LHCN-M2 (cell line): Measurements from ENCODE around the gene ELMO3. TPM values are rescaled to one million over a fixed set of nuclear protein-coding genes. Genes with fewer than 3 reads are reported as not detected.
A peak's percentile ranks its signal among the peaks of the same experiment; 100 is the strongest.

Experiments used
- DNase-seq: peaks from one replicate; pipeline ENCODE4 v3.0.0-alpha.2; 2012; ENCODE audit warnings: low read depth
- total RNA-seq: library from RNA; depleted of rRNA; stranded (reverse); fragments of >200 nt; gene quantifications from 2 replicates; pipeline ENCODE4 v1.2.3, GENCODE V29; 2014

The ELMO3 gene
- total RNA-seq, 1 experiment from 2014 or later: 1.8 TPM

DNA sequence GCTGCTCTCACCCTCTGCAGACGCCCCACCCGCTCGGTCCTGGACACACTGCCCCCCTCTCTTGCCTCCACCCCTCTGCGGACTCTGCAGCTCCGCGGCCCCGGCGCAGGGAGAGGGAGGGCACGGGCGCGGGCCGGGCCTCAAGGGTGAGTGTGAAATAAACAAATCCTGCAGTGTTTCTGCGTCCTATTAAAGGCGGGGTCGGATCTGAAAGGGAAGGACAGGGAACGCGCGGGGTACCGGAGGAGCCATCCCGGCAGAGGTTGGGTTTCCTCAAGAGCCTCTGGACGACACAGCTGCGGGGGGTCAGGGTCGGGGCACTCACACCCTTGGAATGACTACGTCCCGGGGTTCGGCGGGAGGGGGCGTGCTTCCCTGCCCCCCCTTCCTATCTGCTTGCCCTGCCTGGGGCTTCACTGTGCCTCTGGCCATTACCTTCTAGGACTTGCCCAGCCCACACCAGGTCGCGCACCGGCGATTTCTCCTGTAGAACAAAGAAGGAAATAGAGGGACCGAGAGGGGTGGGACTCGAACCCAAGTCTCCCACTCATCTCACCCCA lies 34.9 kb upstream of the ELMO3 start:
- no peak for DNase-seq

DNA sequence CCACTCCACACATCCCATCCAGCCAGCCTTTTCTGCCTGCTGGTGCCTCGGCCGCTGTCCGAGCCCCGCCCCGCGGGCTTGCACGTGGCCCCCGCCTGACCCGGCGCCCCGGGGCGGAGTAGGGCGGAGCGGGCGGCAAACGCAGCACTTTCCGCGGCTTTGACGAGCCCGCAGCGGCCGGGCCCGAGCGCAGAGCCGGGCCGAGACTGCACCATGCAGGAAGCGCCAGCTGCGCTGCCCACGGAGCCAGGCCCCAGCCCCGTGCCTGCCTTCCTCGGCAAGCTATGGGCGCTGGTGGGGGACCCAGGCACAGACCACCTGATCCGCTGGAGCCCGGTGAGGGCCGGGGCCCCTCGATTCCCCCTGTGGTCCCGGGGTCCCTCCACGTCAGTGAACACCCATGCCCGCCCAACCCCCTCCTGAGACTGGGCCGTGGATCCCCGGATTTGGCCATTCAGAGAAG lies 34.3 kb upstream of the ELMO3 start, which contains the start of gene HSF4:
HSF4 (plus strand) TSS at position 147 of the 463 bp plus-strand sequence; CDS start at position 214, 67 bp downstream.
- DNase-seq: no peak

DNA sequence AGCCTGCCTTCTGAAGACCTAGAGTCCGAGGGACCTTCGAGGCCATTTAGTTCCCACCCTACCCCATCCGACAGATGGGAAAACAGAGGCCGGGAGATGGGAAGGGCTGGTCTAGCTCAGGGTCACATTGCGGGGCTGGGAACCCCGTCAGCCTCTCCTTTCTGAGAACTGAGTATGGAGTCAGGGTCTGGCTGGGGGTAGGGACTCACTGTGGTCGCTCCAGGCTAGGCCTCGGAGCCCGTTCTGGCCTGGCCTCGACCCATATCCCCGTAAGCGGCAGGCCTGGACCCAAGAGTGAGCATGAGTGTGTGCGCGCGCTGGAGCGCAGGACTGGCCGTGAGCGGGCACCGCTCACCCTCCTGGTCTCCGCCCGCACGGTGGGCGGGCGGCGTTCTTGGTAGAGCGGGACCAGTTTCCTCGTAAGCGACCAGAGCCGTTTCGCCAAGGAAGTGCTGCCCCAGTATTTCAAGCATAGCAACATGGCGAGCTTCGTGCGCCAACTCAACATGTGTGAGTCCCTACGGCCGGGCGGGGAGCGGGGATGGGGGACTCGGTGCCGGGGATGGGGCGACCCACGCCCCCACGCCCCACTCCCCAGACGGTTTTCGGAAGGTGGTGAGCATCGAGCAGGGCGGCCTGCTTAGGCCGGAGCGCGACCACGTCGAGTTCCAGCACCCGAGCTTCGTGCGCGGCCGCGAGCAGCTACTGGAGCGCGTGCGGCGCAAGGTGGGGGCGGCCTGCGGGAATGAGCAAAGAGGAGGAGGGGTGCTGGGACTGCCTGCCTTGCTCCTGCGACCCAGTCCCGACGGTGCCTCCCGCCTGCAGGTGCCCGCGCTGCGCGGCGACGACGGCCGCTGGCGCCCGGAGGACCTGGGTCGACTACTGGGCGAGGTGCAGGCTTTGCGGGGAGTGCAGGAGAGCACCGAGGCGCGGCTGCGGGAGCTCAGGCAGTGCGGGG lies 33.5 kb upstream of the ELMO3 start:
- no peak for DNase-seq

DNA sequence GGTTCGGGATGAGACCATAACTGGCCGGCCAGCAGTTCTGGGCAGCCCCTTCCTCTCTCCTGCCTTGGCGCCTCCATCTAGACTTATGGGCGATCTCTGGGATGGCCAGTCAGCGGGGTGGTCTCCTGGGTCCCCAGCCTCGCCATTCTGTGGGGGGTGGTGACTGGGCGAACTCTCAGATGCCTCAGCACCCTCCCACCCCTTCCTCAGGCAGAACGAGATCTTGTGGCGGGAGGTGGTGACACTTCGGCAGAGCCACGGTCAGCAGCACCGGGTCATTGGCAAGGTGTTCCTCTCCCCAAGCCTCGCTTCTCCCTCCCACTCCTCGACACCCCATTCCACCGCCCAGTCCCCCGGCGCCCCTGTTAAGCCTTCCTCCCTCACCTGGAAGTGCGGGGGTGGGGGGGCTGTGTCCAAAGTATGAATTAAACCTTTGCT lies 32.8 kb upstream of the ELMO3 start:
- no peak for DNase-seq

- no peak for DNase-seq
These were observed 32.2 kb upstream of the ELMO3 start for GRCh38 chr16:67166598-67167168.

- no peak for DNase-seq
These were observed 31.3 kb upstream of the ELMO3 start for GRCh38 chr16:67167588-67167987.

DNA sequence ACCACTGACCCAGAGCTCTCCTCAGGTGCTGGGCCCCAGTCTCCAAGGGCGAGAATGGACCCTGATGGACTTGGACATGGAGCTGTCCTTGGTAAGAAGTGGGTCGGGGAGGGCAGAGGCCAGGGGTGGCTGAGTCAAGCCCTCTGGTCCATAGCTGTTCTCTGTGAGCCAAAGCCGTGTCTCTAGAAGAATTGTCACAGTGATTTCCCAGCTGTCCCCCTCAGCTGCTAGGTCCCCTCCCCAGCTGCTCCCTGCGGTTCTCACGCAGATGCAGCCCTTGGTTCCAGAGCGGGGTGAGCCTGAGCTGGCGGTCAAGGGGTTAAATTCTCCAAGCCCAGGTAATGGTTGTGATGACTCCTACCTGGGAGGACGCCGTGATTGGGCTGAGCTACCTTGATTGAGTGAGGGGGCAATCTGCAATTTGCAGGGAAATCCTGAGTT lies 29.9 kb upstream of the ELMO3 start:
- no peak for DNase-seq

GRCh38 chr16:67169642-67170167 lies 29.2 kb upstream of the ELMO3 start:
- DNase-seq: no peak

DNA sequence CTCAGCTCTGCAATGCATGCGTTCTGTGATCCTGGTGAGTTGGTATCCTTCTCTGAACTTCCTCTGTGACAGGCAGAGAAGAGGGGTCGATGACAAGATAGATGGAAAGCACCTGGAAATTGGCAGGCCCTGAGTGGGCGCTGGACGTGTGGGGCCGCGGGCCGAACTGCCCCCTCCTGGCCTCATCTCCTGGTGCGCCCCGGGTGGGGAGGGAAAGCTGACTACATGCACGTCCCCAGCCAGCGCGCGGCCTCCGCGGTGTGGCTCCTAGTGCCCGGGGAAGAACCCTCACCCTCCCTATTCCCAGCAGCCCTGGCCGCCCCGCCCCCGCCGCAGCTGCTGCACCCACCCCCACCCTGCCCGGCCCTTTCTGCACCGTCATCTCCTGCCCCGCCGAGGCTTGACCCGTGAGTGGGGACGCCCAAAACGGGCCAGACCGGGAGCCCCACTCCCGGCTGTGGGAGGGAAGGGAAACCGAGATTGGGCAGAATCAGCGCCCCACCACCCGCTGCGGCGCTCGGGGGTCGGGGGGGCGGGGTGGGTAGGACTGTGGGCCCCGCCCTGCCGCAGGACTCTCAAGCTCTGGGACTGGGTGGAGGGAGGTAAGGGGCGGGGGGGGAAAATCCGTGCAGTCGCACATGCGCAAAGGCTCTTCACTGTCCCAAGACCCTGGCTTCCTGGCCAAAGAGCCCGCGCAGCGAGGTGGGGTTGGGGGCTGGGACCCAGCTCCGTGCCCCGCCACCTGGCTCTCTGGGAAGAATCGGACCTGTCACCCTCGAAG lies 28.6 kb upstream of the ELMO3 start, which contains the start of gene NOL3:
NOL3 (plus strand) TSS at position 371 of the 781 bp plus-strand sequence.
- DNase-seq: peak; percentile 93

DNA sequence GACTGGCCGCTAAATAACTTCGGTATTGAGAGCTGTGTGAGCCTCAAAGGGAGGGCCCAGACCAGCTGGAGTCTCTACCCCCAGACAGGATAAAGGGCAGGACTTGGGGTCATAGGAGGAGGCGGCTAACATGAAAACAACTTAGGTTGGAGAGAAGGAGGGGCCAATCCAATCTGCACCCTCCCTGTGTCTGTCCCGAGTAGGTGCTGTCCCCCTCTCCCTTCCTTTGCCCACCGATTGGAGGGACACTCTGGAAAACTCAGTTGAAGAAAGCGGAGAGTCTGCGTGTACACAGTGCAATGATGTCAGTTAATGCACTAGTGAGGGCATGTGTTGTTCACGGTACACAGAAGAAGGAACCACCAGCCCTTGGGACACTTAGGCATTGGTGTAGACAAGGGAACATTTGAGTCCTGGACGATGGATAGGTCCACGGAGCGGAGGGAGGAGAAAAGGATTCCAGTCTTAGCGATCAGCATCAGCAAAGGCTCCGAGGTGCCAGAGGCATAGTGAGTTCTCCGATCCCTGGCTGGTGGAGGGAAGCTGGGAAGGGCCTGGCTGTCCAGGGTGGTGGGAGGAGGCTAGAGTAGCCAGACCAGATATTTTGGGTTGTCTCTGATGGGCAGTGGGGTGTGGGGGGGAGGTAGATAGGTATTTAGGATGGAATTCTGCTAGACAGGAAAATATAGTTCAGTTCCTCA lies 27.8 kb upstream of the ELMO3 start:
- no peak for DNase-seq

DNA sequence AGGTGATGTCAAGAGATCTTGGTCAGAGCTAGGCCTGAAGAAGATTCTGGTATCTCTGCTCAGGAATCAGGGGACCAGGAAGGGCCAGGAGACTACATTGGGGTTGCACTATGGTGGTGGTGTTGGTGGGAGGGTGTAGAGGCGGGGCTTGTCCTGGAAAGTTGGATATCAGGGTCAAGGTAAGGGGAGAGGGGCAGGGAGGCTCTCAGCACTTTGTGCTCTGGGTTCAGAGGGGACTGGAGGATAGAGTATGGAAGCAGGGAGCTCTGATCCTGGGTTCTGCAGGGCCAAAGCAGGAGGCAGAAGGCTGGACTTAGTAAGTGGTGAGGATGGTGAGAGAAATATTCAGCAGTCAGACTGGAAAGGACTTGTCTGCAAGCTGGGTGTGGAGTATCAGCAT lies 25.6 kb upstream of the ELMO3 start:
- DNase-seq: no peak

GRCh38 chr16:67173808-67174705 lies 24.9 kb upstream of the ELMO3 start:
- DNase-seq: peak; percentile 93

- DNase-seq: no peak
These were observed 24.2 kb upstream of the ELMO3 start for GRCh38 chr16:67174706-67175231.

GRCh38 chr16:67176662-67177061 lies 22.3 kb upstream of the ELMO3 start:
- no peak for DNase-seq

GRCh38 chr16:67177743-67178699 lies 20.9 kb upstream of the ELMO3 start:
- no peak for DNase-seq

- DNase-seq: no peak
These were observed 19.4 kb upstream of the ELMO3 start for GRCh38 chr16:67179421-67180080.

DNA sequence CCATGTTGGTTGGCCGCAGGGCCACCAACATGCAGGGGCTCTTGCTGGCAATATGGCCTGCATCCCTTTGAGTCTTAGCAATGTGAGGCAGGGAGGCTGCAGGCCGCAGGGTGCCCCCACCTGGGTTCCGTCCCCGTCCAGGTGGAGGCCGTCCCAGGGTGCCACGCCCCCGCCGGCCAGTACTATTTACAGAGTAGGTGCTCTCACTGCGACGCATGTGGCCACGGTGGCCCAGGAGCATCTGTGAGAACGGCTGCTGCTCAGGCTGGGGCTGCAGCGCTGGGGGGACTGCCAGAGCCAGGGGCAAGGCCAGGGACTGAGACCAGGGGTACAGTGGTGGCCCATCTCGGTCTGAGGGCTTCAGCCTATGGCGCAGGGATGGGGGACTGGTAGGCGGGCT lies 18.8 kb upstream of the ELMO3 start:
- DNase-seq: no peak
